Heart left ventricle (tissue), 13 donors: ENCODE measurements around the gene PPCS.

ENCODE experiments used
- CTCF ChIP-seq, 12 donors: fragments of 200-600 bp; sonication (generic) in 4 of 12; IDR thresholded peaks; one replicate each; pipeline versions ENCODE4 v1.5.0 to v1.8.0; 2018 to 2022; ENCODE audit warnings: antibody characterized with exemption in 12 of 12, mild to moderate bottlenecking in 5 of 12
- POLR2A ChIP-seq, 2 donors: fragments of 450-650 bp; IDR thresholded peaks; one replicate each; pipeline ENCODE4 v1.6.1; 2017; ENCODE audit warnings: antibody characterized with exemption in 2 of 2, mild to moderate bottlenecking in 2 of 2, moderate library complexity in 2 of 2
- donor health status: ischemic (EF 13 %, LVEDD 7.1; RV severe dilation, severe dysfunction).
- donor health status: DM: no; HTN: yes; CAD: no.
- donor health status: DM: no; HTN: no; CAD: no.
- donor health status: ischemic (EF 25% LVEDD 6.9; RV normal size, moderate dysfunction).
- donor health status: ischemic (EF 25% LVEDD 5.7; RV mildly dilated, moderate dysfunction).
- donor health status: ischemic (EF 35%, LVEDD 5.7; RV mildly dilated, moderate dysfunction).
- donor health status: nonischemic (EF 11% LVEDD 7.7; RV severe dilation, severe dysfunction).
- donor health status: DM: yes; HTN: yes; CAD: no.
- donor health status: PGD.
- donor health status: ischemic (EF 29% LVEDD 5.4; RV normal size, mild dysfunction).
- donor health status: nonischemic (EF 23%, LVEDD 6.1; RV moderate dilation, normal function).

- no peak for TF ChIP-seq CTCF (IDR thresholded peaks at IDR 0.05)
- no peak for TF ChIP-seq POLR2A (IDR thresholded peaks at IDR 0.05)
Measured at GRCh38 chr1:42480921-42481320, 24.6 kb downstream of the PPCS start.
